Karpas-422 (cell line): ENCODE data around the gene GALNT10. TPM values are rescaled to one million over a fixed set of nuclear protein-coding genes. Genes with fewer than 3 reads are reported as not detected.

Experiments used
- DNase-seq: peaks from one replicate; pipeline ENCODE4 v3.0.0-alpha.2; 2015
- H2AFZ ChIP-seq: fragments of 200-600 bp; sonication (generic); 2 replicates; pipeline ENCODE4 v1.6.1; 2014; ENCODE audit warnings: antibody characterized with exemption, low read length, mixed read lengths
- H3K27ac ChIP-seq: fragments of 200-600 bp; sonication (generic); 2 replicates; pipeline ENCODE4 v1.5.1; 2014; ENCODE audit warnings: mild to moderate bottlenecking, low read length, moderate library complexity
- H3K27me3 ChIP-seq: fragments of 200-600 bp; sonication (generic); 2 replicates; pipeline ENCODE4 v1.6.1; 2014; ENCODE audit warnings: low read length, mixed read lengths
- H3K36me3 ChIP-seq: fragments of 200-600 bp; sonication (generic); 2 replicates; pipeline ENCODE4 v1.6.1; 2014; ENCODE audit warnings: low read length, mixed read lengths; ENCODE audit not compliant: insufficient read depth
- H3K4me1 ChIP-seq: fragments of 200-600 bp; sonication (generic); 2 replicates; pipeline ENCODE4 v1.6.1; 2014; ENCODE audit warnings: mild to moderate bottlenecking, low read length, mixed read lengths
- H3K4me2 ChIP-seq: fragments of 200-600 bp; sonication (generic); 2 replicates; pipeline ENCODE4 v1.6.1; 2014; ENCODE audit warnings: low read length, low read depth, mild to moderate bottlenecking; ENCODE audit not compliant: poor library complexity, severe bottlenecking
- H3K4me3 ChIP-seq: fragments of 200-600 bp; sonication (generic); 2 replicates; pipeline ENCODE4 v1.5.1; 2014; ENCODE audit warnings: mild to moderate bottlenecking, antibody characterized with exemption, low read length, mixed read lengths
- H3K79me2 ChIP-seq: fragments of 200-600 bp; sonication (generic); 2 replicates; pipeline ENCODE4 v1.6.1; 2014; ENCODE audit warnings: mild to moderate bottlenecking, low read length, mixed read lengths
- H3K9ac ChIP-seq: fragments of 200-600 bp; sonication (generic); 2 replicates; pipeline ENCODE4 v1.6.0; 2014; ENCODE audit warnings: low read length
- H3K9me2 ChIP-seq: fragments of 200-600 bp; sonication (generic), shearing (Covaris generic); replicated peaks from 2 replicates; pipeline ENCODE4 v1.6.0; 2014; ENCODE audit warnings: mild to moderate bottlenecking, low read length, moderate library complexity; ENCODE audit not compliant: insufficient read depth
- H3K9me3 ChIP-seq: fragments of 300-700, 200-600 bp; sonication (generic); 2 replicates; pipeline ENCODE4 v1.6.1; 2014; ENCODE audit warnings: low read length, mixed read lengths
- H4K20me1 ChIP-seq: fragments of 200-600 bp; sonication (generic); 2 replicates; pipeline ENCODE4 v1.6.1; 2014; ENCODE audit warnings: mild to moderate bottlenecking, antibody characterized with exemption, low read length, low read depth; ENCODE audit not compliant: insufficient read depth
- total RNA-seq: library from RNA; depleted of rRNA; stranded (reverse); fragments of >200 nt; shearing (Covaris generic); gene quantifications from 2 replicates; pipeline ENCODE4 v1.2.3, GENCODE V29; 2014; ENCODE audit warnings: low replicate concordance

GALNT10 gene
- total RNA-seq, 1 experiment from 2014 or later, result 3.6 TPM

- Histone ChIP-seq H3K9me2 (no peaks in the 10 kb centered on the region), H4K20me1 (no peaks in the 10 kb centered on the region), H2AFZ (no peak overlapping the region), H3K4me3 (no peak overlapping the region), H3K27ac (no peak overlapping the region), H3K9me3 (no peaks in the 10 kb centered on the region), H3K9ac (no peak overlapping the region), H3K79me2 (no peaks in the 10 kb centered on the region), H3K36me3 (no peaks in the 10 kb centered on the region), H3K27me3 (no peaks in the 10 kb centered on the region), H3K4me2 (no peak overlapping the region), H3K4me1 (no peaks in the 10 kb centered on the region)
- no peak for DNase-seq
Measured at GRCh38 chr5:154286557-154286956, 96.0 kb downstream of the GALNT10 start.

GRCh38 chr5:154287136-154287535, 96.6 kb downstream of the GALNT10 start:
- no peak for DNase-seq
- no peak overlapping the region for H2AFZ ChIP-seq
- no peak overlapping the region for H3K4me2 ChIP-seq
- no peaks in the 10 kb centered on the region for H3K9me3 ChIP-seq
- no peak overlapping the region for H3K27ac ChIP-seq
- H3K9ac ChIP-seq, result no peak overlapping the region
- no peaks in the 10 kb centered on the region for H3K36me3 ChIP-seq
- H3K79me2 ChIP-seq, result no peaks in the 10 kb centered on the region
- no peak overlapping the region for H3K4me3 ChIP-seq
- no peaks in the 10 kb centered on the region for H3K27me3 ChIP-seq
- H3K4me1 ChIP-seq, result no peaks in the 10 kb centered on the region
- no peaks in the 10 kb centered on the region for H4K20me1 ChIP-seq
- H3K9me2 ChIP-seq, result no peaks in the 10 kb centered on the region

GRCh38 chr5:154288145-154288544, 97.6 kb downstream of the GALNT10 start:
- H2AFZ ChIP-seq, result no peak overlapping the region
- H3K27ac ChIP-seq, result no peak overlapping the region
- H3K4me3 ChIP-seq, result no peak overlapping the region
- H3K27me3 ChIP-seq, result no peaks in the 10 kb centered on the region
- no peak overlapping the region for H3K9ac ChIP-seq
- no peaks in the 10 kb centered on the region for H3K4me1 ChIP-seq
- H3K36me3 ChIP-seq, result no peaks in the 10 kb centered on the region
- no peaks in the 10 kb centered on the region for H3K79me2 ChIP-seq
- no peaks in the 10 kb centered on the region for H4K20me1 ChIP-seq
- DNase-seq, result no peak
- no peaks in the 10 kb centered on the region for H3K9me3 ChIP-seq
- H3K9me2 ChIP-seq, result no peaks in the 10 kb centered on the region
- no peak overlapping the region for H3K4me2 ChIP-seq

- H3K9ac ChIP-seq, result no peak overlapping the region
- H3K36me3 ChIP-seq, result no peaks in the 10 kb centered on the region
- no peaks in the 10 kb centered on the region for H3K27me3 ChIP-seq
- H3K4me3 ChIP-seq, result no peak overlapping the region
- no peak overlapping the region for H3K4me2 ChIP-seq
- H2AFZ ChIP-seq, result no peak overlapping the region
- H3K9me3 ChIP-seq, result no peaks in the 10 kb centered on the region
- H3K4me1 ChIP-seq, result no peaks in the 10 kb centered on the region
- no peak overlapping the region for H3K27ac ChIP-seq
- no peaks in the 10 kb centered on the region for H3K79me2 ChIP-seq
- no peak for DNase-seq
- no peaks in the 10 kb centered on the region for H3K9me2 ChIP-seq
- no peaks in the 10 kb centered on the region for H4K20me1 ChIP-seq
Measured at GRCh38 chr5:154291917-154292316, 101.4 kb downstream of the GALNT10 start.

- DNase-seq, result no peak
- no peak overlapping the region for H3K4me2 ChIP-seq
- no peaks in the 10 kb centered on the region for H4K20me1 ChIP-seq
- no peaks in the 10 kb centered on the region for H3K36me3 ChIP-seq
- no peaks in the 10 kb centered on the region for H3K9me2 ChIP-seq
- no peaks in the 10 kb centered on the region for H3K4me1 ChIP-seq
- no peaks in the 10 kb centered on the region for H3K79me2 ChIP-seq
- H3K4me3 ChIP-seq, result no peak overlapping the region
- no peak overlapping the region for H2AFZ ChIP-seq
- H3K27me3 ChIP-seq, result no peaks in the 10 kb centered on the region
- no peak overlapping the region for H3K9ac ChIP-seq
- H3K27ac ChIP-seq, result no peak overlapping the region
- no peaks in the 10 kb centered on the region for H3K9me3 ChIP-seq
Measured at GRCh38 chr5:154293219-154293618, 102.7 kb downstream of the GALNT10 start.

GRCh38 chr5:154295551-154295950, 105.0 kb downstream of the GALNT10 start:
- no peaks in the 10 kb centered on the region for H4K20me1 ChIP-seq
- H3K9me3 ChIP-seq, result no peaks in the 10 kb centered on the region
- no peak for DNase-seq
- no peaks in the 10 kb centered on the region for H3K9me2 ChIP-seq
- no peak overlapping the region for H3K27ac ChIP-seq
- H3K79me2 ChIP-seq, result no peaks in the 10 kb centered on the region
- no peak overlapping the region for H3K4me3 ChIP-seq
- H3K4me2 ChIP-seq, result no peak overlapping the region
- H3K36me3 ChIP-seq, result no peaks in the 10 kb centered on the region
- H3K27me3 ChIP-seq, result no peaks in the 10 kb centered on the region
- H3K4me1 ChIP-seq, result peaks cover 6% of the 10 kb centered on the region
- no peak overlapping the region for H3K9ac ChIP-seq
- H2AFZ ChIP-seq, result no peak overlapping the region

GRCh38 chr5:154296525-154297159, 106.1 kb downstream of the GALNT10 start:
- Histone ChIP-seq H3K36me3 (no peaks in the 10 kb centered on the region), H3K4me3 (no peak overlapping the region), H4K20me1 (no peaks in the 10 kb centered on the region), H3K4me1 (peaks cover 6% of the 10 kb centered on the region), H2AFZ (no peak overlapping the region), H3K27ac (no peak overlapping the region), H3K27me3 (no peaks in the 10 kb centered on the region), H3K79me2 (no peaks in the 10 kb centered on the region), H3K9ac (no peak overlapping the region), H3K9me2 (no peaks in the 10 kb centered on the region), H3K9me3 (no peaks in the 10 kb centered on the region), H3K4me2 (no peak overlapping the region)
- no peak for DNase-seq

GRCh38 chr5:154298065-154298464, 107.5 kb downstream of the GALNT10 start:
- H3K9me3 ChIP-seq, result no peaks in the 10 kb centered on the region
- H3K9me2 ChIP-seq, result no peaks in the 10 kb centered on the region
- H3K9ac ChIP-seq, result no peak overlapping the region
- no peaks in the 10 kb centered on the region for H3K79me2 ChIP-seq
- H3K36me3 ChIP-seq, result no peaks in the 10 kb centered on the region
- H3K27me3 ChIP-seq, result no peaks in the 10 kb centered on the region
- H3K27ac ChIP-seq, result no peak overlapping the region
- H4K20me1 ChIP-seq, result no peaks in the 10 kb centered on the region
- H2AFZ ChIP-seq, result no peak overlapping the region
- H3K4me2 ChIP-seq, result no peak overlapping the region
- H3K4me1 ChIP-seq, result peaks cover 6% of the 10 kb centered on the region
- H3K4me3 ChIP-seq, result no peak overlapping the region
- peak; percentile 46 for DNase-seq
